ENCODE results near the gene AXIN2.

AXIN2 gene

GRCh38 chr17:65561452-65562205, at the start of gene AXIN2:
Gene AXIN2 (minus strand): TSS chr17:65561648. CDS start chr17:65558620, 3,028 bp downstream.
- in situ Hi-C loops (cut with MboI; ENCODE audit: low sequenced_read_pairs): loop anchor here (25.0 kb wide), 1 partner anchor 324 kb away; no protein-coding TSS in a partner anchor

- in situ Hi-C loops (cut with MboI; ENCODE audit: low sequenced_read_pairs): no loop called here
Observed at GRCh38 chr17:65609749-65610148, 48.3 kb upstream of the AXIN2 start.

DNA sequence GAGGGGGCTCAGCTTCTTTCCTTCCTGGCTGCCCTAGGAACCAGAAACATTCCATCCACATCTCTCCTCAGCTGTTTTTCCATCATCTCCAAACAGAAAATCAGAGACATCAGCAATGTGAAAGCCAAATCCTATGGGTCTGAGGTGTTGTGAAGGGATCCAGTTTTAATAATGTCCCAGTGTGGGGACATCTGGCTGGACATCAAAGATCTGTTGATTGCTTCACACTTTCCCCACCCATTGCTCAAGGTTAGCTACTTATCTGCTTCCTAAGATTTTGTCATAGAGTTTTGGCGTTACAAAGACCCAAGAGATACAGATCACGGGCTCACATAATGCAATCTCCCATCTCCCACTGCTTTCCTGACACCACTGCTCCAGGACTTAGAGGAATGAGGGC, 47.8 kb upstream of the AXIN2 start:
- in situ Hi-C loops (cut with MboI; ENCODE audit: low sequenced_read_pairs): no loop called here

GRCh38 chr17:65604070-65604469, 42.6 kb upstream of the AXIN2 start:
- in situ Hi-C loops (cut with MboI; ENCODE audit: low sequenced_read_pairs): no loop called here

DNA sequence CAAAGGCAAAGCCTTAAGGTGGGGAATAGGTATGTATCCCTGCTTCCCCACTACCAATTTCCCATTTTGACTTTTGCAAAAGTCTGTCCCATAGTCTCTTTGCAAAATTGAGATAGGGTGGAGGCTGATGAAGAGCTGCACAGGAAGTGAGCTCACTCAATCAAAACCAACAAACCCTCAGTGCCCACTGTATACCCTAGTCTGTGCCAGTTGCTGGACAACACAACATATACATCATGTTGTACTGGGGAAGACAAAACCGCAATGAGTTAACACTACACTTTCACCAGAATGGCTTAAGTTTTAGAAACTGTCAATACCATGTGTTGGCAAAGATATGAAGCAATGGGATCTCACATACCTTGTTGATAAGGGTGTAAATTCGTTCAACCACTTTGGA, 40.4 kb upstream of the AXIN2 start:
- in situ Hi-C loops (cut with MboI; ENCODE audit: low sequenced_read_pairs): no loop called here

- in situ Hi-C loops (cut with MboI; ENCODE audit: low sequenced_read_pairs): no loop called here
Observed at GRCh38 chr17:65601145-65601544, 39.7 kb upstream of the AXIN2 start.

GRCh38 chr17:65600518-65600917, 39.1 kb upstream of the AXIN2 start:
- in situ Hi-C loops (cut with MboI; ENCODE audit: low sequenced_read_pairs): no loop called here

DNA sequence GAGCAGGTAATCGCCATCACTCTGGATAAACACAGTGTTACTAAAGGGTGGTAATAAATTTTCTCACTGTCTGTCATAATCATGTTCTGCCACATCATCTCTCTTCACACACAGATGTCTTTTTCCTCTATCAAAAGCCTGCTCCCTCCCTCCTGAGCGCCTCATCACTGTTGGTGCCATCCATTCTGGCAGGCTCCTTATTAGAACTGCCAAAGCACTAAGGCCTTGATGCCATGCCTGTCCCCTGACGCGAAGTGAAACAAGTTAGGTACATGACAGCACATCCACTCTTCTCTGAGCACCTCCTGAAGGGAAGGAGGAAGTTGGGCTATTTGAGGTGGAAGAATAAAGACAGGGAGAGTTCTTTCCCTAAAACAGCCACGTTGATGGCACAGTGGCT, 38.2 kb upstream of the AXIN2 start:
- in situ Hi-C loops (cut with MboI; ENCODE audit: low sequenced_read_pairs): no loop called here

- in situ Hi-C loops (cut with MboI; ENCODE audit: low sequenced_read_pairs): no loop called here
Observed at GRCh38 chr17:65598746-65599145, 37.3 kb upstream of the AXIN2 start.

- in situ Hi-C loops (cut with MboI; ENCODE audit: low sequenced_read_pairs): no loop called here
Observed at GRCh38 chr17:65595071-65595656, 33.7 kb upstream of the AXIN2 start.

DNA sequence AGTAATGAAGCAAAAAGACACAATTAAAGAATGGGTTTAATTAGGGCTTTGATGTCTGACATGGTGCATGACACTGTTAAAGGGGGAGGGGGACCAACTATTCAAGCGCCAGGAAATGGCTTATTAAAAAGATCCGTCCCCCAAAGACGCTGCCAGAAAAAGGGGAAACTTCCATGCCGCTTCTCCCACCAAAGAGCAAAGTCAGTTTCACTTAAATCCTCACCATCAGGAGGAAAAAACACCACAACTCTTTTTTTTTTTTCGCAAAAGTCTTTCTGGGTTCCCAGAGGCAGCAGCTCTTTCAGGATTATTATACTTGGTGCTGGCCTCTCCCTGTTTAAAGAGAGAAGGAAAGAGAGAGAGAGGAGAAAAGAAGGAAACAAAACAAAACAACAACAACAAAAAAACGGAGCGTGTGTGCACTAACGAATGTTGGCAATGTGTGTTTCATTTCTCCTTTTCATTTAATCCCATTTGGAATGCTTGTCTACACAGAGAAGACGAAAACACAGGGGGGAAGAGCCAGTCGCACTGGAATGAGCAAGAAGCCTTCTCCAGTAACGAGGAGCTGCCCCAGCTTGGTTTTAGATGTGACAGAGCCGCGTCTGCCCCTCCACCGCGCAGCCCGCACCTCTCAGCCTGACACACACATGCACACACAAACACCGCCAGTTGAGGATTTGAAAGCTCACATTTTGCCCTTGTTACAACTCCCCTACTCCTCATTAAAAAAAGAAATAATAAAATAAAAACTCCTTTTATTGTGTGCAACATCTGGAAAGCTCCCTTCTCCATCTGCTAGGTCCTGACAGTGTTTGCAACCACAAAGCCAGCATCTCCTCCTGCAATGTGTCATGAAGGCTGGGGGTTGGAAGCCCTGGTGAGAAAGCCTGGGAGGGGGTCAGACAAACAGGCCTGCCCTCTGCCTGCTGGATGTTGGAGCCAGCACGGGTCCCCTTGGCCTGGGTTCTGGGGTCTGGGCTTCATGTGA, 32.7 kb upstream of the AXIN2 start:
- in situ Hi-C loops (cut with MboI; ENCODE audit: low sequenced_read_pairs): no loop called here

- in situ Hi-C loops (cut with MboI; ENCODE audit: low sequenced_read_pairs): no loop called here
Observed at GRCh38 chr17:65593092-65593854, 31.8 kb upstream of the AXIN2 start.

DNA sequence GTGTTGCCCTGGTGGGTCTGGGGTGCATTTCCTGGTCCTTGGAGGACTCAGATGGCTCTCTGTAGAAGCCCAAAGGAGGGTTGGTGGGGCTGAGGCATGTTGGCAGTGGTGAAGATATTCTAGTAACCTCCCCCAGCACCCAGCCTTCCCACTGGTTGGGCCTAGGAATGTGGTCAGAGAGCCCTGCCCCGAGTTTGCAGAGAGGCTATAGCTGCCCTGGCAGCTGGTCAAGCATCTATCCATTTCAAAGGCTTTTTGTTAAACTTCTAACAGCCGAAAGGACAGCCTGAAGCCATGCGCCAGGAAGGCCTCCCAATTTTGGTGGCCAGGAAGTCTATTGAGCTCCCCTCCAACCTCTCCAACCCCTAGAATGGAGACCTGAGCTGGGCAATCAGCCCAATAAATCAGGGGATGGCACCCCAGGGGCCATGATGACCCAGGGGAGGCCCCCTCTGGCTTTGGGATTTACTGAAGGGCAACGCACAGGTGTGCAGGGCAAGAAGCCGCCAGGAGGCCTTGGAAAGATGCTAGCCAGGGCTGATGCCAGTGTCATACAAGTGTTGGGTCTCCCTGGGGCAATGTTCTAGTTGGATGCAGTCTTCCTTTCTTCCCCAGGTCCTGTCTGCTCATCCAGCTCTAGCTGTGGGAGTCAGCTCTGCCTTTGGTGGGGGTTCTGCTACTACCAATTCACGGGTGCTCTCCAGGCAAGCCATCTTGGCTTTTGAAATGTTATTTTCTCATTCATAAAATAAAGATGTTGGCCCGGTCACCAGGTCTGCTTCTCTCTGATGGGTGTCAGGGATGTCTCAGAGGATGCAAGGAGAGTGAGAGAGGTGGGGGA, 30.9 kb upstream of the AXIN2 start:
- in situ Hi-C loops (cut with MboI; ENCODE audit: low sequenced_read_pairs): no loop called here

DNA sequence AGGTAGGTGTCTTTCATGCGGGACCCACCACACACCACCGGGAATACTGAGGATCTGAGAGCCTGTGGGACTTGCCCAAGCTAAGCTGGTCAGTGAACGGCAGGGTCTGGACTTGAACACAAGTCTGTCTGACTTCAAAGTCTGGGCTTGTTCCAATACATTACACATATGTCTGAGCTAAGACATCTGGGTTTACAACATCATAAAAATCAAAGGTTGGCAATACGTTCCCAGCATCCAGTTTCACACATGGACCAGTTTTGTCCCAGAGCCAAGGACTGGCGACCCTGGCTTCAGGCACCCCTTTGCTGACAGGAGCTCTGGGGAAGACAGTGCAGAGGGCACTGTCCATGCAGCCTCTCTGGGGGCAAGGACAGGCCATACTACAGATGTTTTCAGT, 27.9 kb upstream of the AXIN2 start:
- in situ Hi-C loops (cut with MboI; ENCODE audit: low sequenced_read_pairs): no loop called here

GRCh38 chr17:65588181-65588808, 26.8 kb upstream of the AXIN2 start:
- in situ Hi-C loops (cut with MboI; ENCODE audit: low sequenced_read_pairs): no loop called here

GRCh38 chr17:65587534-65588180, 26.2 kb upstream of the AXIN2 start:
- in situ Hi-C loops (cut with MboI; ENCODE audit: low sequenced_read_pairs): no loop called here

- in situ Hi-C loops (cut with MboI; ENCODE audit: low sequenced_read_pairs): no loop called here
Observed at GRCh38 chr17:65586899-65587298, 25.5 kb upstream of the AXIN2 start.

DNA sequence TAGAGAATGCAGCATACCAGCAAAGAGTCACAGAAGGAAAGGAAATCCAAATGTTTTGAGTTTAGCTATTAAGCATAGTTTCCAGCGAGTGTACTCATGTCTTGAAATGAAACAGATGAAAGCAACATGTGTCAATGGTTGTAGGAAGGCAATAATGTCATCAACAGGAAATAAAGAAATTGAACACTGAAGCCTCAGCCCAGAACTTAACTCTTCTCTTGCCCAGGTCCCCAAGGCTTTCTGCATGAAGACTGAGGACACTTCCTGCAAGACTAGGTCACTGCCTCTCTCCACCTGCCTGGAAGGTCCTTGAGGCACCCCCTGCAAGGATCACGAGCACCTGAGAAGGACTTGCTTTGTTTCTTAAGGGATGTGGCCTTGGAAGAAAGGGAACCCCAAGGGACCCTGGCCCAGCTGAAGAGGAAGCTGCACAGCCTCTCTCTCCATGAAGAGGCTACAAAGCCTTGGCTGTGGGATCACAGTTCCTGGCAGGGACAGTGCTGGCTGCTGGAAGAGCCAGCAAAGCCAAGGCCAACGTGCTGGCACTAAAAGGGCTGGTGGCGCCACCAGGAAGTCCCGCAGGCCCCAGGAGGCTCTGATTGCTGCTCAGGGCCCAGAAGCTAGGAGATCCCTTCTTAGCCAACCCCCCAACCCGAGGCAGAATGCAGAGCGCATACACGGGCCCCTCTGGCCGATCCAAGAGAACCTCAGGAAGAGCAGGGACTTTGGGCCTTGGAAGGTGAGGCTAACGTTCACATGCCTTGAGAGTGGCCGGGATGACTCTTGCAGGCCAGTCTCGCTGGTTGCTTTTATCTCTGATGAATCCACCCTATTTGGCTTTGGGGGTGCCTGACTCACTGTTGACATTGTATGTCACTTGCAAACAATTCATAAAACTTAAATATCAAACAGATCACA, 23.4 kb upstream of the AXIN2 start:
- in situ Hi-C loops (cut with MboI; ENCODE audit: low sequenced_read_pairs): no loop called here

All from HL-60/S4 treated with phorbol 12-myristate 13-acetate at 8.2 ng/mL for 4 days and 3 days (cell line).